Measurements from ENCODE around the gene TMEM44.

TMEM44 gene

GRCh38 chr3:194561306-194561974 is 71.8 kb downstream of the TMEM44 start:
- H3K27me3 ChIP-seq (ENCODE audit: control insufficient read depth in 1 of 2, insufficient read depth in 2 of 2, low read length in 2 of 2): no peaks in the 10 kb centered on the region
- no peaks in the 10 kb centered on the region for H3K36me3 ChIP-seq (ENCODE audit: insufficient read depth, low read length)
- H3K4me3 ChIP-seq (ENCODE audit: low read depth in 1 of 2, low read length in 2 of 2): no peak overlapping the region
- H3K27ac ChIP-seq (ENCODE audit: low read depth, low read length): no peak overlapping the region
- no peak overlapping the region for H3K9ac ChIP-seq (ENCODE audit: low read length)
- H3K4me1 ChIP-seq (ENCODE audit: insufficient read depth, low read length): no peaks in the 10 kb centered on the region
- no peaks in the 10 kb centered on the region for H3K9me3 ChIP-seq (ENCODE audit: low read length)

GRCh38 chr3:194560047-194560446 is 73.2 kb downstream of the TMEM44 start:
- Histone ChIP-seq H3K36me3 (ENCODE audit: insufficient read depth, low read length) (no peaks in the 10 kb centered on the region), H3K27ac (ENCODE audit: low read depth, low read length) (no peak overlapping the region), H3K9me3 (ENCODE audit: low read length) (no peaks in the 10 kb centered on the region), H3K9ac (ENCODE audit: low read length) (no peak overlapping the region), H3K4me1 (ENCODE audit: insufficient read depth, low read length) (no peaks in the 10 kb centered on the region), H3K4me3 (ENCODE audit: low read depth in 1 of 2, low read length in 2 of 2) (no peak overlapping the region), H3K27me3 (ENCODE audit: control insufficient read depth in 1 of 2, insufficient read depth in 2 of 2, low read length in 2 of 2) (no peaks in the 10 kb centered on the region)

GRCh38 chr3:194559530-194559929 is 73.7 kb downstream of the TMEM44 start:
- no peak overlapping the region for H3K4me3 ChIP-seq (ENCODE audit: low read depth in 1 of 2, low read length in 2 of 2)
- no peak overlapping the region for H3K9ac ChIP-seq (ENCODE audit: low read length)
- H3K36me3 ChIP-seq (ENCODE audit: insufficient read depth, low read length): no peaks in the 10 kb centered on the region
- no peaks in the 10 kb centered on the region for H3K9me3 ChIP-seq (ENCODE audit: low read length)
- no peaks in the 10 kb centered on the region for H3K27me3 ChIP-seq (ENCODE audit: control insufficient read depth in 1 of 2, insufficient read depth in 2 of 2, low read length in 2 of 2)
- no peaks in the 10 kb centered on the region for H3K4me1 ChIP-seq (ENCODE audit: insufficient read depth, low read length)
- H3K27ac ChIP-seq (ENCODE audit: low read depth, low read length): no peak overlapping the region

- Histone ChIP-seq H3K9me3 (ENCODE audit: low read length) (no peaks in the 10 kb centered on the region), H3K36me3 (ENCODE audit: insufficient read depth, low read length) (no peaks in the 10 kb centered on the region), H3K27ac (ENCODE audit: low read depth, low read length) (no peak overlapping the region), H3K4me3 (ENCODE audit: low read depth in 1 of 2, low read length in 2 of 2) (no peak overlapping the region), H3K9ac (ENCODE audit: low read length) (no peak overlapping the region), H3K27me3 (ENCODE audit: control insufficient read depth in 1 of 2, insufficient read depth in 2 of 2, low read length in 2 of 2) (no peaks in the 10 kb centered on the region), H3K4me1 (ENCODE audit: insufficient read depth, low read length) (no peaks in the 10 kb centered on the region)
These were observed 76.8 kb downstream of the TMEM44 start for GRCh38 chr3:194556086-194557056.

DNA sequence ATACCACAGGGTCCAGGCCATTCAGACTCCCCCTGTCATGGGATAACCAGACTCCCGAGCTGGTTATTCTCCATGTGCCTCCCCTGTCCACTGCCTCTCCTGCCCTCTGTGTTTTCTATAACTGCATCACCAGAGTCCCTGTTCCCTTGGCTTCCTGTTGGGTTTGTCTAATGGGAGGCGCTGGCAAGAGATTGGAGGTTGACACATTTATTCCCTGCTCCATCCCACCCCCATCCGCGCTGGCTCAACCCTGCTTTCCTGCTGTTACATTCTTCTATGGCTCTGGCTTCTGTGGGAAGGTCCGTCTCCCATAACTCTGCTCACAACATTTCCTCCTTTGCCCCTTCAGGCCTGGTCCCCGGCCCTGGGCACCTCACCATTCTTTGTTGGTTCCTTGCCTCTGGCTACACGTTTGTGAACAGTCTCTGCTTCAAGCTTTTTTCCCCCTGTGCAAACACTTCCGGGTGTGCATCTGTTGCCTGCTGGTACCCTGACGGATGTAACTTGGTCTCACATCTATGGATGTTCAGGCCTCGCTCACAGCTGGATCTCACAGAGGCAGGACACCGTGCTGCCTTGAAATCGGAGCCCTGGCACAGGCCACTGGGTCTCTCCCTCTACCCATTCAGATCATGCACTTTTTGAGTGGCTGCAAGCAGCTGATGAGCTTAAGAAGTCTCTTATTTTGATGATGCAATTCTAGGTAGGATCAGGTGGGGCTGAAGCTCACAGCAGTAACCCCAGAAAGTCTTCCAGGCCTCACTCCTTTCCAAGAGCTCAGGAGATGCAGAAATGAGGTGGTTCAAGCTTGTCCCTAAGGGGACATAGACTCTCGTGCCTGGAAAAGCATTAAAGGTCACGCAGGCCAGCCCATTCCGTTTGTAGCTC is 77.8 kb downstream of the TMEM44 start:
- no peaks in the 10 kb centered on the region for H3K4me1 ChIP-seq (ENCODE audit: insufficient read depth, low read length)
- H3K27ac ChIP-seq (ENCODE audit: low read depth, low read length): no peak overlapping the region
- H3K9ac ChIP-seq (ENCODE audit: low read length): no peak overlapping the region
- H3K4me3 ChIP-seq (ENCODE audit: low read depth in 1 of 2, low read length in 2 of 2): no peak overlapping the region
- no peaks in the 10 kb centered on the region for H3K27me3 ChIP-seq (ENCODE audit: control insufficient read depth in 1 of 2, insufficient read depth in 2 of 2, low read length in 2 of 2)
- H3K36me3 ChIP-seq (ENCODE audit: insufficient read depth, low read length): no peaks in the 10 kb centered on the region
- H3K9me3 ChIP-seq (ENCODE audit: low read length): no peaks in the 10 kb centered on the region

GRCh38 chr3:194554473-194555123 is 78.6 kb downstream of the TMEM44 start:
- no peaks in the 10 kb centered on the region for H3K36me3 ChIP-seq (ENCODE audit: insufficient read depth, low read length)
- no peaks in the 10 kb centered on the region for H3K9me3 ChIP-seq (ENCODE audit: low read length)
- H3K27me3 ChIP-seq (ENCODE audit: control insufficient read depth in 1 of 2, insufficient read depth in 2 of 2, low read length in 2 of 2): no peaks in the 10 kb centered on the region
- no peak overlapping the region for H3K9ac ChIP-seq (ENCODE audit: low read length)
- no peak overlapping the region for H3K27ac ChIP-seq (ENCODE audit: low read depth, low read length)
- no peaks in the 10 kb centered on the region for H3K4me1 ChIP-seq (ENCODE audit: insufficient read depth, low read length)
- no peak overlapping the region for H3K4me3 ChIP-seq (ENCODE audit: low read depth in 1 of 2, low read length in 2 of 2)

DNA sequence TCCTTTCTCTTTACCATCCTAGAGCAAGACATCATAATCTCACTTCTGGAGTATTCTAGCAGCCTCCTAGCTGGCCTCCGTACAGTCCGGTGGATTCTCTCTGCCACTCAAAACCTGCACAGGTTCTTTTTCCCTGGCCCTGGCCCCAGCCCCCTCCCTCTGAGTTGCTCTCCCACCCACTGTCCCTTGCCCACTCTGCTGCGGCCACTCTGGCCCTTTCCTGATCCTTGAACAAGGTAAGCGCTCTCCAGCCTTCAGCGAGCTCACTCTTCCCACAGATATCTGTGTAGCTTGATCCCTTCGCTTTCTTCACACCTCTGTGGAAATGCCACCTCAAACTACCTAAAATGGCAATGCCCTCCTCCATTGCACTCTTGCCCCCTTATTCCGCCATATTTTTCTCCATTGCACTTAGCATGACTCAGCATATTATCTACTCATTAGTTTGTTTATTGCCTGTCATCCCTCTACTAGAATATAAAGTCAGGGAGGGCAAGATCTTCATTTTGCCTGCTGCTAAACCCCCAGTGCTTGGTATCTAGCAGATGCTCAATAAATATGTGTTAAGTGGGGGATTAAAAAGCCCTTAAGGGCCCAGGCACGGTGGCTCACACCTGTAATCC is 80.8 kb downstream of the TMEM44 start:
- no peaks in the 10 kb centered on the region for H3K9me3 ChIP-seq (ENCODE audit: low read length)
- no peak overlapping the region for H3K27ac ChIP-seq (ENCODE audit: low read depth, low read length)

GRCh38 chr3:194549853-194550252 is 83.4 kb downstream of the TMEM44 start:
- H3K9ac ChIP-seq (ENCODE audit: low read length): no peak overlapping the region
- H3K36me3 ChIP-seq (ENCODE audit: insufficient read depth, low read length): no peaks in the 10 kb centered on the region
- peaks cover 7% of the 10 kb centered on the region for H3K4me1 ChIP-seq (ENCODE audit: insufficient read depth, low read length)
- H3K27me3 ChIP-seq (ENCODE audit: control insufficient read depth in 1 of 2, insufficient read depth in 2 of 2, low read length in 2 of 2): no peaks in the 10 kb centered on the region
- H3K9me3 ChIP-seq (ENCODE audit: low read length): no peaks in the 10 kb centered on the region
- no peak overlapping the region for H3K4me3 ChIP-seq (ENCODE audit: low read depth in 1 of 2, low read length in 2 of 2)
- H3K27ac ChIP-seq (ENCODE audit: low read depth, low read length): no peak overlapping the region

More for the DNA sequence above, 80.8 kb downstream of the TMEM44 start:
- peaks cover 7% of the 10 kb centered on the region for H3K4me1 ChIP-seq (ENCODE audit: insufficient read depth, low read length)
- H3K27me3 ChIP-seq (ENCODE audit: control insufficient read depth in 1 of 2, insufficient read depth in 2 of 2, low read length in 2 of 2): no peaks in the 10 kb centered on the region
- H3K36me3 ChIP-seq (ENCODE audit: insufficient read depth, low read length): no peaks in the 10 kb centered on the region
- H3K4me3 ChIP-seq (ENCODE audit: low read depth in 1 of 2, low read length in 2 of 2): no peak overlapping the region
- no peak overlapping the region for H3K9ac ChIP-seq (ENCODE audit: low read length)

DNA sequence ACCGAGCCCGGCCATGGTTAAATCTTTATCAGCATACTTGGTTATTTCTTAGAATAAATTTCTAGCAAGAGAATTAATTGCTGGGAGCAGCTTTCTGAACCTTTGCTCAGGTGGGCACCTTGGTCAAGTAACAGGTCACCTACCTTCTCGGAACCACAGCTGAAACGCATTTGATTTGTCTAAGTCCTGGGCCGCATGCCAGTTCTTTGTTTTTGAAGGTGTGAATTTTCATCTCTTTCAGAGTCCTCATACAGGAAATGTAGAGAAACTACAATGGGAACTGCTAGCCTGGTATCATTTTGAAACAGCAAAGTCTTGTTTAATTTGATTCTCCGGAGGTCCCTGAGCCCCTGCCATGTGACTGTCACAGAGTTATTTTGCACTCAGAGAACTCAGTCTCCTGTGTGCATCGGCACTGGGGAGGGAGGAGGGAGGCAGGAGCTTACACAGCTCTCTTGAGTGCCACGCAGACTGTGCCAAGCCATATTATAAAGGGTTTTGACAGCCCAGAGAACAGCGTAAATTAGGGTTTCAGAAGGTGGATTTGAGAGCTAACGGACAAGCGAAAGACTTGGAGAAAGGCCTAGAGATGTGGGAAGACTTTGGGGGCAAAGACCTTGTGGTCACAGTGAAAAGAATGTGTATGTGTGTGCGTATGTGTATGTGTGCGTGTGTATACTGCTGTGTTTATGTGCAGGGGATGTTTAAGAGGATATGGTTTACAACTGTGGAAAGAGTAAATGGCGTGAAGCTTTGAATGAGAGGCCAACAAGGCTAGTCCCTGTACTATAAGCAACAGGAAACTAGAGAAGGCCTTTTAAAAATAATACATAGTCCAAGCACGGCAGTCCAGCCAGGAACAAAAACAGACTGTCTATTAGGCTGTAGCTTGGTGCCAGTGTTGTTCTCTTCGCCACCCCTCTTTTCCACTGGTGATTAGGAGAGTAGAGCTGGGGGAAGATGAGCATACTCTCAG is 84.6 kb downstream of the TMEM44 start:
- Histone ChIP-seq H3K4me1 (ENCODE audit: insufficient read depth, low read length) (peaks cover 7% of the 10 kb centered on the region), H3K27me3 (ENCODE audit: control insufficient read depth in 1 of 2, insufficient read depth in 2 of 2, low read length in 2 of 2) (no peaks in the 10 kb centered on the region), H3K9me3 (ENCODE audit: low read length) (no peaks in the 10 kb centered on the region), H3K36me3 (ENCODE audit: insufficient read depth, low read length) (no peaks in the 10 kb centered on the region), H3K4me3 (ENCODE audit: low read depth in 1 of 2, low read length in 2 of 2) (no peak overlapping the region), H3K27ac (ENCODE audit: low read depth, low read length) (no peak overlapping the region), H3K9ac (ENCODE audit: low read length) (no peak overlapping the region)

- H3K9ac ChIP-seq (ENCODE audit: low read length): no peak overlapping the region
- H3K4me1 ChIP-seq (ENCODE audit: insufficient read depth, low read length): peaks cover 7% of the 10 kb centered on the region
- H3K27me3 ChIP-seq (ENCODE audit: control insufficient read depth in 1 of 2, insufficient read depth in 2 of 2, low read length in 2 of 2): no peaks in the 10 kb centered on the region
- no peak overlapping the region for H3K27ac ChIP-seq (ENCODE audit: low read depth, low read length)
- H3K9me3 ChIP-seq (ENCODE audit: low read length): no peaks in the 10 kb centered on the region
- no peak overlapping the region for H3K4me3 ChIP-seq (ENCODE audit: low read depth in 1 of 2, low read length in 2 of 2)
- no peaks in the 10 kb centered on the region for H3K36me3 ChIP-seq (ENCODE audit: insufficient read depth, low read length)
These were observed 86.2 kb downstream of the TMEM44 start for GRCh38 chr3:194547042-194547441.
